SW 1271 (cell line): ENCODE results near the gene CYSLTR2.

Experiments used
- DNase-seq, 2 experiments: peaks; one replicate each; lab custom pipeline; 2025; lab: John Stamatoyannopoulos, UW

Gene CYSLTR2

DNA sequence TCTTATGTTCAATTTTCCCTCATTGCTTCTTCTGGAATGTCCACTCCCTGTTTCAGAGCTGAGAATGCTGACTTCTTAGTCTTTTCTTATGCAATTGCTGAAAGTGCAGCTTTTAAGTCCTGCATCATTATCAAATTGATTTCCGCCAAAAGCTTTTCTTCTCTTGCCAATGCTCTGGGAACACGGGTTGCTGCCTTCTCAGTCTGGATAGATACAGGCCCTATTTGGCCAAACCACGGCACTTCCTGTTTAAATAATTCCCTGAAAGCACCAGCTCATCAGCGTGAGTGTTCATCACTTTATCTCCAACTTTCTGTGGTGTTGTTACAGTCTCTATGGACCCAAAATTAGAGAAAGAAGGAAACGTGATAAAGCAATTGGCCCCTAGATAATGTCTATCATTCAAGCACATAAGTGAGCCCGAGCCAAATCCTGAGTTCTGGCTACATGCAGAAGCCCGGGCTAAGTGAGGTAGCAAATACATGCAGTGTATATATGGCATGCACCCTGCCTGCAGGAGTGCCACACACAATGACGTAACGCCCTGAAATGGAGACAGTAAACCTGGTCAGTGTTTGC, 85.7 kb downstream of the CYSLTR2 start:
- no peak for DNase-seq

GRCh38 chr13:48741377-48741776, 87.6 kb downstream of the CYSLTR2 start:
- DNase-seq: no peak

DNA sequence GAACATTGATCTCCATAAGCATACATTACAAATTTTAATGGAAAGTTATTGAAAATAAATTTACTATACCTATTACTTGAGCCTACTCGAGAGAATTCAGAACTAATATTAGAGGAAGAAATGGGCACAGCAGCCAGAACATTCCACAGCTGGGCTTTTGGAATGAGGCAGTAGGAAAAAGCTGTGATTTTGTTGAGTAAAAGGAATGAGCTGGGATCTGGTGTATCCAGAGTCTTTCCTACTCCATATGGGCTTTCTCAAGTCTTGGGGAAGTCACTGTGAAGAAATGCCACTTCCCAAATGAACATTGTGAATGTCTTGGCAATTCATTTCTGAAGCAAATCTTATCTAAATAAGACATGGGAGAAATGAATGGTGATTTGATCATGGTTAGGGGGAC, 93.1 kb downstream of the CYSLTR2 start:
- no peak for DNase-seq

DNA sequence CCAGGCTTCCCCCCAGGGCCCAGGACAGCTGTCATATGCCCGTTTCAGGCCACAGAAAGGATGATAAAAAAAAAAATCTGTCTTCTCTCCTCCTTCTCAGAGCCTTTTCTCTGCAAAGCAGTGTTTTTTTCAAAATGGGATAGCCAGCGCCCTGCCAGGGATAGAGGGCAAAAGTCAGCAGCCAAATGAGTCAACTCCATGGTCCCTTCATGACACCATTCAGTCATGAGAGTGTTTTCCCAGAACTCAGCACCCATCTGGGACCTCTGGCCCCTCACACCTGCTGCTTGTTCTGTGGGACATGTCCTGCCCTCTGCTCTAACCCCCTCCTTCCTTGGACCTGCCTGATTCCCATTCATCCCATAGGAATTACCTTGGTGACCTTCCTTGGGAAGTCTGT, 95.0 kb downstream of the CYSLTR2 start:
- DNase-seq: no peak

DNA sequence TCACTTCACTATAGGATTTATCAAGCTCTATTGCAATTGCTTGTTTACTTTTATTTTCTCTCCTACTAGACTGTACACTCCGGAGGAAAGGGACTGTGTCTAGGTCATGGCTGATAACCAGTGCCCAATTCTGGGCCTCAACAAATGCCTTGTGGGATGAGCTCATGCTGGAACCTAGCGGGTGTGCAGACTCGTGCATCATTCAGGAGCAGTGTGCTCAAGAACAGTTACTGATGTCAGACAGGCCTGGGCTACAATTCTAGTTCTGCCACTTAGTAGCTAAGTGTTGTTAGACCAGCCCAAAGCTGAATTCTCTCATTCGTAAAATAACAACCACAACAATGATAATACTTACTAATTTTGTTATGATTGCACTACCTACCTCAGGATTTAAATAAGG, 95.4 kb downstream of the CYSLTR2 start:
- no peak for DNase-seq

GRCh38 chr13:48749699-48750473, 96.2 kb downstream of the CYSLTR2 start:
- peak; percentile 94 to 95 for DNase-seq

DNA sequence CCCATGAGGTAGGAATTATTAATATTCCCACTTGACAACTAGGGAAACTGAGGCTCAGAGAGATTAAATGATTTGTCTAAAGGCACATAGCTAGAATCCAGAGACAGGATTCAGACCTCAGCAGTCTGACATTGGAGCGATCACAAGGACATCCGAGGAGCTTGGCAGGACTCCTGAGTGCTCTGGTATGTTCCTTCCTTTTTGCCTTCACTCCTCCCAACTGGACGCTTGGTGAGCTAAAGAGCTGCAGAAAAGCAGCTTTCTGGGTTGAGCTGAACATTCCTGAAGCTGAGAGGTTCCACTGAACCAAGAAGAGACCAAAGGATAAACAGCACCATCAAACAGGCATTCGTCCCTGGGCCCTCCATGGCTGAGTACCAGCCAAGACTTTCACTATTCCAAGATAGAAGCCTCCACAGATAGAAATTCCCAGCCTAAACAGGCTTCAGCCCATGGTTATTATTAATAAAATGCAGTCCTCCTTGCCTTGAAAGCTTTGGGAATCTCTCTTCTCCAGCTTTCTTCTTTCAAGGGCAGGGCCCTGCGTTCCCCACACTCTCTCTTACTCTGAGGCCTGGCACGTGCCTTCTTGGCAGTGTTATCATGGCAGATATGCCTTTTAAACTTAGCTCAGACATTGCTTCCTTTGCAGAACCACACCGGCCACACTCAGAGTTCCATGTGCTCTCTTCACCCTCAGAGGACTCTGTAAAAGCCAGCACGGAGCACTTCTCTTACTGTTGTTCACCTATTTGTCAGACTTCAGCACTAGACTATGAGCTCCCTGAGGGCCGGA, 97.1 kb downstream of the CYSLTR2 start:
- no peak for DNase-seq

- no peak for DNase-seq
These were observed 106.9 kb downstream of the CYSLTR2 start for GRCh38 chr13:48760626-48761025.
